GM10266 (cell line): Measurements from ENCODE around the gene UBXN10.

Experiments used
- DNase-seq: peaks from one replicate; pipeline ENCODE4 v3.0.0; 2012; ENCODE audit errors: extremely low spot score
- TF ChIP-seq, protein P1 (sequence below): IDR thresholded peaks from 2 replicates; pipeline ENCODE4 v1.5.1; 2012; ENCODE audit warnings: mild to moderate bottlenecking, low read depth; ENCODE audit not compliant: control insufficient read depth, insufficient read depth; ENCODE audit errors: missing control alignments

The UBXN10 gene

GRCh38 chr1:20200966-20201365 is 15.1 kb downstream of the UBXN10 start:
- no peak for DNase-seq
- TF ChIP-seq, protein P1, sequence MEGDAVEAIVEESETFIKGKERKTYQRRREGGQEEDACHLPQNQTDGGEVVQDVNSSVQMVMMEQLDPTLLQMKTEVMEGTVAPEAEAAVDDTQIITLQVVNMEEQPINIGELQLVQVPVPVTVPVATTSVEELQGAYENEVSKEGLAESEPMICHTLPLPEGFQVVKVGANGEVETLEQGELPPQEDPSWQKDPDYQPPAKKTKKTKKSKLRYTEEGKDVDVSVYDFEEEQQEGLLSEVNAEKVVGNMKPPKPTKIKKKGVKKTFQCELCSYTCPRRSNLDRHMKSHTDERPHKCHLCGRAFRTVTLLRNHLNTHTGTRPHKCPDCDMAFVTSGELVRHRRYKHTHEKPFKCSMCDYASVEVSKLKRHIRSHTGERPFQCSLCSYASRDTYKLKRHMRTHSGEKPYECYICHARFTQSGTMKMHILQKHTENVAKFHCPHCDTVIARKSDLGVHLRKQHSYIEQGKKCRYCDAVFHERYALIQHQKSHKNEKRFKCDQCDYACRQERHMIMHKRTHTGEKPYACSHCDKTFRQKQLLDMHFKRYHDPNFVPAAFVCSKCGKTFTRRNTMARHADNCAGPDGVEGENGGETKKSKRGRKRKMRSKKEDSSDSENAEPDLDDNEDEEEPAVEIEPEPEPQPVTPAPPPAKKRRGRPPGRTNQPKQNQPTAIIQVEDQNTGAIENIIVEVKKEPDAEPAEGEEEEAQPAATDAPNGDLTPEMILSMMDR: no peak

GRCh38 chr1:20202166-20202565 is 16.3 kb downstream of the UBXN10 start:
- no peak for DNase-seq
- TF ChIP-seq, protein P1: no peak

- no peak for DNase-seq
- TF ChIP-seq, protein P1: no peak
Observed at GRCh38 chr1:20207546-20207945, 21.6 kb downstream of the UBXN10 start.

- no peak for DNase-seq
- TF ChIP-seq, protein P1: no peak
Observed at GRCh38 chr1:20209471-20209870, 23.6 kb downstream of the UBXN10 start.

DNA sequence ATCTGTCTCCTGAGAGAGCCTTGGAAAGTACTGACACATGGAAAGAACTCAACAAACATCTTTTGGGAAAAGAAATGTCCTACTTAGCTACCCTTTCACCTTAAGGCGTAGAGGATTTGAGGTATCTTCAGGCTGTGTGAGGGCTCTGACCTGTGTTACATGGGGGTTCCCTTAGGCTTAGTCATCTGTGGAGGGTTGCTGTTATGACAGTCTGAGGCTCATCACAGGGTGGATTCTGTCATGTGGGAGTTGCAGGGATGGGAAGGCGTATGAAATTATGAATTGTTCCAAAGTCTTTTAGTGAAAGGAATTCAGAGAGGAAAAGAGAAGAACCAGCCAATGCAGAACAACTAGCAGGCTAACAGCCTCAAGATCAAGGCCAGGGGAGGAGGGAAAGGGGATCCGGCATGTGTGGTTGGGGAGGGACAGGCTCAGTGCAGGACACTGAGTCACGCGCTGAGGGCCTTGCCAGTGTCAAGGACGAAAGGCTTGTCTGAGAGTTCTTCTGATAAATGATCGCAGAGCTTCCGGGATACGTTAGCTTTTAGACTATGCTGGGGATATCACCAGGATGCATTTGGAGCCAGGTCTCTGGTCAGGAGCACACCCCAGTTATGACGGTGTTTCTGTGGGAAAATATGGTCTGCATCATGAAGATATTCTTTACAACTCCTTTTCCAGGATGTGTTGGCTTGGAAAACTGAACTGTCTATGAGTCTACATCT is 25.0 kb downstream of the UBXN10 start:
- DNase-seq: no peak

GRCh38 chr1:20211511-20211931 is 25.6 kb downstream of the UBXN10 start:
- DNase-seq: no peak

More for the DNA sequence above, 25.0 kb downstream of the UBXN10 start:
- TF ChIP-seq, protein P1: no peak

More at GRCh38 chr1:20211511-20211931, 25.6 kb downstream of the UBXN10 start:
- TF ChIP-seq, protein P1: no peak
